GM19395 (cell line): ENCODE data around the gene NIPAL1.
A peak's percentile ranks its signal among the peaks of the same experiment; 100 is the strongest.

Experiments used
- ATAC-seq: cut with Tn5 transposase; IDR thresholded peaks from one replicate; pipeline ENCODE4 v1.9.1; 2021; ENCODE audit warnings: mild to moderate bottlenecking, moderate library complexity; ENCODE audit not compliant: unreplicated experiment

Gene NIPAL1

DNA sequence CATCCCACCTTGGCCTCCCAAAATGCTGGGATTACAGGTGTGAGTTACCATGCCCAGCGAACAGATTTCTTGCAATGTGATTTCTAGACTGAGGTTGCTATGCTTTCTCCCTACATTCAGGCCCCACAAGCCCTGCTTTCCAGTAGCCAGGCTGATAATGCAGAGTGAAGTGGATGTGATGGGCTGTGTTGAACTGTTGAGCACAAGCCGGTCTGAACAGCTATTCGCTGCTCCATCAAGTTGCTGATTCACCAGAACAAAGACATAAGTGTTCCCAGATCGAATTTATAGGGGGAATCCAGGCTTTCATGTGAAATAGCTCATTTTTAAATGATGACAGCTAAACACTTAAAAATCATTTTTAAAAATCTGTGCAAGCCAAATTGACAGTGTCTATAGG is 8.0 kb downstream of the NIPAL1 start:
- ATAC-seq: no peak

GRCh38 chr4:48025005-48025404 is 8.4 kb downstream of the NIPAL1 start:
- no peak for ATAC-seq

GRCh38 chr4:48027653-48028052 is 11.1 kb downstream of the NIPAL1 start:
- ATAC-seq: peak; percentile 65

DNA sequence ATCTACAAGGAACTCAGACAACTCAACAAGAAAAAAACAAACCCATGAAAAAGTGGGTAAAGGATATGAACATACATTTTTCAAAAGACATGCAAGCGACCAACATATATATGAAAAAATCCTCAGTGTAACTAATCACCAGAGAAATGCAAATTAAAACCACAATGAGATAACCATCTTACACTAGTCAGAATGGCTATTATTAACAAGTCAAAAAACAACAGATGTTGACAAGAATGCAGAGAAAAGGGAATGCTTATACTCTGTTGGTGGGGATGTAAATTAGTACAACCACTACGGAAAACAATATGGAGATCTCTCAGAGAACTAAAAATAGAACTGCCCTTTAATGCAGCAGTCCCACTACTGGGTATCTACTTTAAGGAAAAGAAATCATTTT is 12.1 kb downstream of the NIPAL1 start:
- ATAC-seq: peak; percentile 72

GRCh38 chr4:48030470-48030869 is 13.9 kb downstream of the NIPAL1 start:
- no peak for ATAC-seq

- ATAC-seq: no peak
Observed at GRCh38 chr4:48031802-48032525, 15.4 kb downstream of the NIPAL1 start.

DNA sequence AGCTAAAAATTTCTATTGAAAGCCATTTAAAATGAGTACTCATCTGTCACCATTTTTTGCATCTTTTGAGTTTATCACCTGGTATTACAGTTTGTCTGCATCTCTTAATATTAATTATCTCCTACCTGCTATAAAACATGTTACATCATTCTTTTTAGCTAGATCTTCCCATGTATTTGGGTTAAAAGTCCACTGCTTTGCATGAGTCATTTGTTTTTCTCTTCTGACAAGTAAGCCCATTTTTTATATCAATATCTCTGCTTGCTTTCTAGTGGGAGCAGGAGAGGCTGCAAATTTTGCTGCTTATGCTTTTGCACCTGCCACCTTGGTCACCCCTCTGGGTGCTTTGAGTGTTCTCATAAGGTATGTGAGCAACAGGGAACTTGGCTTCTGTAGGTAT is 16.1 kb downstream of the NIPAL1 start:
- ATAC-seq: no peak

DNA sequence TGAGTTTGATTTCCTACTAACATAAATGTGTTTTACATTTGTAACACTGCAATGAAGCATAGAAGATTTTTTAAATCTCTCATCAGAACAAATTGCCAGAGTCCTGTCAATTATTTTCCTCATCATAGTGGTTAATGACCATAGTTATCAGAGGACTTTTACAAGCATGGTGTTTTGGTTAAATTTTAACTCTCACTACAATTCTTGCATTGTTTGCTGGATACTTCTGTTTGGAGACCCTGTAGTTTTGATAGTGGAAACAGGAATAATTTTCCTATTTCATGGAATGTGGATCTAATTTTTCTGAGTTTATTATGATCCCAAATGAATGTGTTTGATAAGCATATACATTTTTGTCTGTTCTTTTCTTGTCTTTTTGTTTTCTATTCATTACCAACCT is 16.8 kb downstream of the NIPAL1 start:
- ATAC-seq: no peak

GRCh38 chr4:48033825-48034413 is 17.3 kb downstream of the NIPAL1 start:
- peak; percentile 33 for ATAC-seq

GRCh38 chr4:48035952-48036351 is 19.4 kb downstream of the NIPAL1 start:
- no peak for ATAC-seq

GRCh38 chr4:48037117-48037462 is 20.5 kb downstream of the NIPAL1 start:
- no peak for ATAC-seq

GRCh38 chr4:48038666-48039065 is 22.1 kb downstream of the NIPAL1 start:
- no peak for ATAC-seq

GRCh38 chr4:48039561-48039960 is 23.0 kb downstream of the NIPAL1 start:
- ATAC-seq: no peak

- ATAC-seq: no peak
Observed at GRCh38 chr4:48041535-48042137, 25.1 kb downstream of the NIPAL1 start.

GRCh38 chr4:48042979-48043461 is 26.4 kb downstream of the NIPAL1 start:
- ATAC-seq: no peak

DNA sequence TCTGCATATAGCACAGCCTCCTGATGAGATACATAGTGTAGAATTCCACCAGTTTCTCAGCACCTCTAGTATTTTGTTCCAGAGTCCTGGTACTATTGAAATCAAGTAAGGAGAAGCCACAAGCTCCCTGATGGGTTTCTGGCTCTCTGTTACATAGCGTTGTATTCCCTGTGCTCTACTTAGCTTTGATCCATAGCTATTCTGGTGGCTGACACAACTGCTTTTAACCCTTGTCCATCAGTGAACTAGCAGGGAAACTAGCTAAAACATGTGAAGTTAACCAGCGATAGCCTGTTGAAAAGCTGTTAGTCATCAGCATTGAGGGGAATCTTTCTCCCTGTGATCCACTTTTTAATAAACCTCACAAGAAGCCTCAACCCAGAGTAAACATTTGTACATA is 26.9 kb downstream of the NIPAL1 start:
- no peak for ATAC-seq

- no peak for ATAC-seq
Observed at GRCh38 chr4:48044298-48044697, 27.7 kb downstream of the NIPAL1 start.

DNA sequence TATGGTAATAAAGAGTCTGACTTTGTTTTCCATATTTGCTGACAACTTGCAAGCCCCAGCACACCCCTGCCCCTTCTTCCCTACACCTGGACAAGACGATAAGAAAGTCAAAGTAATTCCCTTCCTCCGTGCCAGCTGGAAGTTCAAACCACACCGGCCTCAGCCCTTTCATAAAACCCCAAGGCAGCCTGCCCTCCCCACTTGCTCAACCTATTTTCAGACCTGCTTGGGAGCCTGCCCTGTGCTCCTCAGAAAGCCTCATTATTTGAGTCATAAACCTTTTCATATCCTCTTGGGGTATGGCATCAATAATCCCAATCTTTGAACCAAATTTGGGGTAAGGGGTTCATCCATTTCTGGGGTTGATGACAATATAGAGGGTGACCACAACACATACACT is 29.5 kb downstream of the NIPAL1 start:
- ATAC-seq: no peak

DNA sequence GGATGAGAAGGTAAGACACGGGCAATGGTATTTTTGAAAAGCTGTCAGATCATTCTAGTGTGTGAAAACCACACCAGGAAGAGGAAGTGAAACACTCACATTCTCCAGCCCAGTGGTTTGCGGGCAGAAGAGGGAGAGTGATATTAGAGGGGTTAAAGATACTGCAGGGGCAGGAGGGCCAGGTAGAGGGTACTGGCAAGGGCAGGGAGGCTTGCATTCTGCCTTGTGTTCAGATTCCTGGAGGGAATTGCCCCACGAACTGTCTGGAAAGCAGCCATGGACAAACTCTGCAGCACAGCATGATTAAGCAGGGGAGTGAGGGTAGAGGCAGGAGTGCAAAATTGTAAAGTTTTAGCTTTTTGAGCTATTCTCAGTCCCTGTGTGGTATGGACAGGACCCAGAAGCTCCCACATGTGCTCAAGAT is 30.9 kb downstream of the NIPAL1 start:
- peak; percentile 96 for ATAC-seq

DNA sequence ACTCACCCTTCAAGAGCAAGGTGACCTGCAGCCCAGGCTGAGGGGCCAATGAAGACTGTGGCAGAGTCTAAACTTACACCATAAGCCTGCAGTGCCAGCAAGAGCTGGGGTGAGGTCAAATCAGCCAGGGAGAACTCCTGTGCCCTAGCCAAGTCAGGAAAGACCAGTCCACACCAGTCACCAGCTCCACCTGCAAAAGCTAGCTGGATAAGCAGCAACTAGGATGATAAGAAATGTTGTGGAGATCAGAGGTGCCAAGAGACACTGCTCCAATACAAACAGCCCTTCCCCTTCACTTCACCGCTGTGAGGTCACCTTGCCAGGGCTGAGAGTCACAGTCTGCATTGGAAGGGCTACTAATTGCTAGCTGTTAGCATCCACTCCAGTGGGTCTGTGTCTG is 31.3 kb downstream of the NIPAL1 start:
- ATAC-seq: peak; percentile 26

GRCh38 chr4:48049483-48049882 is 32.9 kb downstream of the NIPAL1 start:
- ATAC-seq: no peak

DNA sequence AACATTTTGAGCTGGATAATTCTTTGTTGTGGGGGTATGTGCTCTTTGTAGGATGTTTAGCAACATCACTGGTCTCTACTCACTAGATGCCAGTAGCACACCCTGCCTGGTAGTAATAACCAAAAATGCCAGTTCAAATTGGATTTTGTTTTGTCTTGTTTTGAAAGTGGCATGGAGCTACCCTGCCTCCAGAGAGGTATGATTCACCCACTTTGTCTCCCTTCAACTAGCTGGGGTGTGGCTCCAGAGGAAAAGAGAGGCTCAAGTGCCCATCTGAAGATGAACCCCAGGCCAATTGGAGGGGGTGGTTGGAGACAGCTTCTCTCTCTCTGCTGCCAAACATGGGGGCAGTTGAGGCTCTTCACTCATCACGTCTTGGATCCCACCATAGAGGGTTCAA is 34.5 kb downstream of the NIPAL1 start:
- ATAC-seq: no peak
